ENCODE results near the gene LIN7A. TPM values are rescaled to one million over a fixed set of nuclear protein-coding genes. Genes with fewer than 3 reads are reported as not detected.

LIN7A gene
- total RNA-seq, 4 donors from 2014 or later: 6.6 to 50.6 (median 11.9) TPM

DNA sequence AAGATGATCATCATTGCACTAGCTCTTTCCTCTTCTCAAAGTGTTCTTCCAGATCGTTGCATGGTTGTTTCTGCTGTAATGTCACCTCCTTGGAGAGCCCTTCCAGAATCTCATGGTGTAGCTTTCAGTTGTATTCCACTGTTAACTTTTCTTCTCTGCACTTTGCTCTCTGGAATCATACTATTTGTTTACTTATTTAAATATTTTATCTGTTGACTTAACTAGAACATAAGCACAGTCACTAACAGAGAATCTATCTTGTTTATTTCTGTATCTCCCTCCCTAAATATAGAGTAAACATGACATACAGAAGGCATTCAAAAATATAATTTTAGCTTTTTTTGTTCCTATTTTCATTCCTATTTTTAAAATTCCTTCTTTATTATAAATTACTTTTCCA, 11.8 kb downstream of the LIN7A start:
- no peaks in the 10 kb centered on the region for H3K27me3 ChIP-seq
- no peaks in the 10 kb centered on the region for H3K36me3 ChIP-seq
- no peak for TF ChIP-seq EP300 (IDR thresholded peaks at IDR 0.05)
- TF ChIP-seq POLR2AphosphoS5 (IDR thresholded peaks at IDR 0.05): no peak
- TF ChIP-seq POLR2A (IDR thresholded peaks at IDR 0.05): no peak
- TF ChIP-seq, protein P1, sequence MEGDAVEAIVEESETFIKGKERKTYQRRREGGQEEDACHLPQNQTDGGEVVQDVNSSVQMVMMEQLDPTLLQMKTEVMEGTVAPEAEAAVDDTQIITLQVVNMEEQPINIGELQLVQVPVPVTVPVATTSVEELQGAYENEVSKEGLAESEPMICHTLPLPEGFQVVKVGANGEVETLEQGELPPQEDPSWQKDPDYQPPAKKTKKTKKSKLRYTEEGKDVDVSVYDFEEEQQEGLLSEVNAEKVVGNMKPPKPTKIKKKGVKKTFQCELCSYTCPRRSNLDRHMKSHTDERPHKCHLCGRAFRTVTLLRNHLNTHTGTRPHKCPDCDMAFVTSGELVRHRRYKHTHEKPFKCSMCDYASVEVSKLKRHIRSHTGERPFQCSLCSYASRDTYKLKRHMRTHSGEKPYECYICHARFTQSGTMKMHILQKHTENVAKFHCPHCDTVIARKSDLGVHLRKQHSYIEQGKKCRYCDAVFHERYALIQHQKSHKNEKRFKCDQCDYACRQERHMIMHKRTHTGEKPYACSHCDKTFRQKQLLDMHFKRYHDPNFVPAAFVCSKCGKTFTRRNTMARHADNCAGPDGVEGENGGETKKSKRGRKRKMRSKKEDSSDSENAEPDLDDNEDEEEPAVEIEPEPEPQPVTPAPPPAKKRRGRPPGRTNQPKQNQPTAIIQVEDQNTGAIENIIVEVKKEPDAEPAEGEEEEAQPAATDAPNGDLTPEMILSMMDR (IDR thresholded peaks at IDR 0.05): no peak
- ATAC-seq: no peak
- no peaks in the 10 kb centered on the region for H3K9me3 ChIP-seq
- no peaks in the 10 kb centered on the region for H3K4me1 ChIP-seq
- WGBS, 2 donors (ENCODE audit: low coverage in 1 of 2): 91% methylated on average over 1 of the region's 1 CpG; no CpG with 5 or more reads in 1 of the 2 donors
- no peak overlapping the region for H3K27ac ChIP-seq
- no peak overlapping the region for H3K4me3 ChIP-seq

DNA sequence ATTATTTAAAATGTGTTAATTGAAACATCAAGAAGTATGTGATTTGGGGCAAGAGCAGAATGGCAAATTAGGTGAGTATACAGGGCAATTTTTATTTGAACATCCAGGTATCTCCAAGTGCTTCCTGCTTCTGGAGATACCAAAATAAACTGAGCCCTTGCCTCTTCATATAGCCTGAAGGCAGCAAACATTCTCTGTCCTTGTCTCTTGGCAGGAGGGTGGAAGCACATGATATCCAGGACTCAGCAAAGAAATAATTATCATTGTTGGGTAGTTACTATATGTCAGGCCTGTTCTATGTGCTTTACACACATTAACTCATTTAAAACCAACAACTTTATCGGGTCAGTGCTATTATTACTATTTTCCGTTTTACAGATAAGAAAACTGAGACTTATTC, 12.5 kb downstream of the LIN7A start:
- H3K27ac ChIP-seq: no peak overlapping the region
- ATAC-seq: no peak
- no peaks in the 10 kb centered on the region for H3K4me1 ChIP-seq
- WGBS, 2 donors (ENCODE audit: low coverage in 1 of 2): 76 to 91% methylated on average over 2 of the region's 2 CpGs
- no peaks in the 10 kb centered on the region for H3K27me3 ChIP-seq
- H3K9me3 ChIP-seq: no peaks in the 10 kb centered on the region
- TF ChIP-seq EP300 (IDR thresholded peaks at IDR 0.05): no peak
- TF ChIP-seq POLR2AphosphoS5 (IDR thresholded peaks at IDR 0.05): no peak
- no peak for TF ChIP-seq POLR2A (IDR thresholded peaks at IDR 0.05)
- TF ChIP-seq, protein P1 (IDR thresholded peaks at IDR 0.05): no peak
- H3K4me3 ChIP-seq: no peak overlapping the region
- H3K36me3 ChIP-seq: no peaks in the 10 kb centered on the region

DNA sequence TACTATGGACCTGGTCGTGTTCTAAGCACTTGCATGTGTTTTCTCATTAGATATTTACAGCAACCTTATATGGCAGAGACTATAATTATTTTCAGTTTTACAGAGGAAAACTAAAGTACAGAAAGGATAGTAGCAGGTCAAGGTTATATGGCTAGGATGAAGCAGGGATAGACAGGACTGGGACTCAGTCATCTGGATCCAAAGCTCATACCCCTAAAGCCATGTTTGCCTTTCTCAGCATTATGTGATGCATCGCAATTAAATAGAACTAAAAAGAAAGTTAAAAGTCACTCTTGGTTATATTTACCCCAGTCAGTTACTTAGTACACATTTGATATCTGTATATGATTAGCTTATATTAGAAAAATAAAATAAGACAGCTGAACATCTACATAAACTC, 13.3 kb downstream of the LIN7A start:
- no peaks in the 10 kb centered on the region for H3K36me3 ChIP-seq
- WGBS, 2 donors (ENCODE audit: low coverage in 1 of 2): 88 to 93% methylated on average over 2 of the region's 2 CpGs
- no peak overlapping the region for H3K4me3 ChIP-seq
- ATAC-seq: no peak
- TF ChIP-seq POLR2AphosphoS5 (IDR thresholded peaks at IDR 0.05) (no peak), POLR2A (IDR thresholded peaks at IDR 0.05) (no peak), EP300 (IDR thresholded peaks at IDR 0.05) (no peak)
- TF ChIP-seq, protein P1 (IDR thresholded peaks at IDR 0.05): no peak
- no peaks in the 10 kb centered on the region for H3K9me3 ChIP-seq
- no peaks in the 10 kb centered on the region for H3K27me3 ChIP-seq
- H3K4me1 ChIP-seq: no peaks in the 10 kb centered on the region
- H3K27ac ChIP-seq: no peak overlapping the region

DNA sequence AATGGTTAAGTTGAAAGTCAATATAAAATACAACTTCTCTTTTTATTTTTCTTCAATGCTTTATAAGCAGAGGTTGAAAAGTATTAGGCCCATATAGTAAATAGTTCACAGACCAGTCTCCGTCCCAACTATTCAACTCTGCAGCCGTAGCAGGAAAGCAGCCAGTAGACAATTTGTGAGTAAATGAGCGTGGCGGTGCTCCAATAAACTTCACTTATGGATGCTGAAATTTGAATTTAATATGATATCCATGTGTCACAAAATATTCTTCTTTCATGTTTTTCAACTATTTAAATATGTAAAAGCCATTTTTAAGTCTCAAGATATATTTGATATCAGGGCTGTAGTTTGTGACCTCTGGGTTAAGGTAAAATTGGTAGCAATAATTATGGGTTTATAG, 17.7 kb downstream of the LIN7A start:
- H3K4me3 ChIP-seq: no peak overlapping the region
- 95 to 100% methylated on average over 4 of the region's 4 CpGs for WGBS, 2 donors (ENCODE audit: low coverage in 1 of 2)

DNA sequence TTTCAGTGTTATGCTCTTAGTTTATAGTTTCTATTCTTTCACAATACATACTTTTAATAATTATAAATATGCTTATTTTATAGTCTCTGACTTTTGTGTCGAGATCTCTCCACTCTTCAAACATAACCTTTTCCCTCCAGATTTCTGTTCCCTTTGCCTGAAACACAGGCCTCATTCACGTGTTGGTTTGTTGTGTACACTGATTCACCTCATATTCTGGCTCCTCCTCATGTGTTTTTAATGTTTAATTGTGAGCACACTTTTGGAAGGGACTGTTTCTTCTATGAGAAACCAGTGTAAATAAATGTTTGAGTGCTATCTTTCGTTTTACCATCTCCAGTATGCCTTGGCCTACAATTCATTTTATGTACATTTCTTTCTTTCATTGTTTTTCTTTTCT, 20.1 kb downstream of the LIN7A start:
- Histone ChIP-seq H3K4me1 (no peaks in the 10 kb centered on the region), H3K9me3 (no peaks in the 10 kb centered on the region), H3K27ac (no peak overlapping the region), H3K36me3 (no peaks in the 10 kb centered on the region), H3K27me3 (no peaks in the 10 kb centered on the region), H3K4me3 (no peak overlapping the region)
- ATAC-seq: no peak
- 69 to 95% methylated on average over 3 of the region's 3 CpGs for WGBS, 2 donors (ENCODE audit: low coverage in 1 of 2)
- no peak for TF ChIP-seq EP300 (IDR thresholded peaks at IDR 0.05)
- no peak for TF ChIP-seq POLR2A (IDR thresholded peaks at IDR 0.05)
- TF ChIP-seq, protein P1 (IDR thresholded peaks at IDR 0.05): no peak
- TF ChIP-seq POLR2AphosphoS5 (IDR thresholded peaks at IDR 0.05): no peak

More for the DNA sequence above, 17.7 kb downstream of the LIN7A start:
- no peak for ATAC-seq
- Histone ChIP-seq H3K36me3 (no peaks in the 10 kb centered on the region), H3K4me1 (no peaks in the 10 kb centered on the region), H3K9me3 (no peaks in the 10 kb centered on the region), H3K27ac (no peak overlapping the region), H3K27me3 (no peaks in the 10 kb centered on the region)
- TF ChIP-seq POLR2AphosphoS5 (IDR thresholded peaks at IDR 0.05): no peak
- TF ChIP-seq EP300 (IDR thresholded peaks at IDR 0.05): no peak
- TF ChIP-seq, protein P1 (IDR thresholded peaks at IDR 0.05): no peak

All from gastroesophageal sphincter (tissue), 4 donors.